GM23338 (cell line): Measurements from ENCODE around the gene DUOX1. TPM values are rescaled to one million over a fixed set of nuclear protein-coding genes. Genes with fewer than 3 reads are reported as not detected.

Experiments
- ATAC-seq: fragments of 200-7000 bp; cut with Tn5 transposase; 3 replicates; pipeline ENCODE4 v1.9.1; 2020
- DNase-seq: peaks from one replicate; pipeline ENCODE4 v3.0.0-alpha.2; 2015; ENCODE audit warnings: low spot score
- H2AFZ ChIP-seq: fragments of 200-600 bp; sonication (generic); 2 replicates; pipeline ENCODE4 v1.8.0; 2016; ENCODE audit warnings: antibody characterized with exemption, mild to moderate bottlenecking, moderate library complexity
- H3F3A ChIP-seq: fragments of 200-600 bp; sonication (generic); replicated peaks from 2 replicates; pipeline ENCODE4 v1.8.0; 2017; ENCODE audit warnings: antibody characterized with exemption, mixed run types, low read depth
- H3K27ac ChIP-seq: fragments of 200-600 bp; sonication (generic); 2 replicates; pipeline ENCODE4 v1.6.1; 2016; ENCODE audit warnings: low read depth
- H3K27me3 ChIP-seq: fragments of 200-600 bp; sonication (generic); 2 replicates; pipeline ENCODE4 v1.8.0; 2016; ENCODE audit warnings: mild to moderate bottlenecking, mixed run types, moderate library complexity; ENCODE audit not compliant: insufficient read depth
- H3K36me3 ChIP-seq: fragments of 200-600 bp; sonication (generic); 2 replicates; pipeline ENCODE4 v1.8.0; 2016; ENCODE audit warnings: mild to moderate bottlenecking; ENCODE audit not compliant: insufficient read depth
- H3K4me1 ChIP-seq: fragments of 200-600 bp; sonication (generic); 2 replicates; pipeline ENCODE4 v1.8.0; 2016; ENCODE audit warnings: mild to moderate bottlenecking, moderate library complexity; ENCODE audit not compliant: insufficient read depth
- H3K4me2 ChIP-seq: fragments of 200-600 bp; sonication (generic); 2 replicates; pipeline ENCODE4 v1.7.1; 2017; ENCODE audit warnings: mixed run types
- H3K4me3 ChIP-seq: fragments of 200-600 bp; sonication (generic); 2 replicates; pipeline ENCODE4 v1.6.1; 2016; ENCODE audit warnings: mixed run types
- H3K79me2 ChIP-seq: fragments of 200-600 bp; sonication (generic); replicated peaks from 2 replicates; pipeline ENCODE4 v1.8.0; 2017; ENCODE audit warnings: mild to moderate bottlenecking; ENCODE audit not compliant: insufficient read depth
- H3K9me2 ChIP-seq: fragments of 200-600 bp; sonication (generic); 2 replicates; pipeline ENCODE4 v1.8.0; 2017; ENCODE audit not compliant: insufficient read depth
- H4K20me1 ChIP-seq: fragments of 200-600 bp; sonication (generic); replicated peaks from 2 replicates; pipeline ENCODE4 v1.8.0; 2017; ENCODE audit warnings: mild to moderate bottlenecking; ENCODE audit not compliant: insufficient read depth
- H3K27ac Mint-ChIP-seq: 2 replicates; pipeline ENCODE4 v1.8.0; 2020; ENCODE audit warnings: inconsistent platforms, mild to moderate bottlenecking, moderate library complexity, mixed read lengths
- H3K27me3 Mint-ChIP-seq: 3 replicates; pipeline ENCODE4 v1.8.0; 2022; ENCODE audit warnings: low read depth, mild to moderate bottlenecking, moderate library complexity, mixed read lengths, inconsistent platforms; ENCODE audit not compliant: insufficient read depth, poor library complexity
- H3K36me3 Mint-ChIP-seq: 3 replicates; pipeline ENCODE4 v1.8.0; 2021; ENCODE audit warnings: low read depth, mild to moderate bottlenecking, inconsistent platforms, moderate library complexity, mixed read lengths
- H3K4me1 Mint-ChIP-seq: 3 replicates; pipeline ENCODE4 v1.8.0; 2020; ENCODE audit warnings: mild to moderate bottlenecking, inconsistent platforms, mixed read lengths
- H3K4me3 Mint-ChIP-seq: 3 replicates; pipeline ENCODE4 v1.8.0; 2021; ENCODE audit warnings: moderate library complexity, mild to moderate bottlenecking, inconsistent platforms, mixed read lengths
- H3K9me3 Mint-ChIP-seq: 3 replicates; pipeline ENCODE4 v1.8.0; 2020; ENCODE audit warnings: moderate library complexity, mild to moderate bottlenecking, inconsistent platforms, mixed read lengths
- CTCF ChIP-seq, 2 experiments: fragments of 200-600 bp in 1 of 2; sonication (generic) in 1 of 2; conservative IDR thresholded peaks; 2 replicates each; pipeline versions ENCODE4 v1.5.1 to v1.6.1; 2016 to 2017; ENCODE audit warnings: antibody characterized with exemption in 2 of 2, low read depth in 2 of 2, mild to moderate bottlenecking in 2 of 2, moderate library complexity in 1 of 2
- ETS1 ChIP-seq: IDR thresholded peaks from 2 replicates; pipeline ENCODE4 v1.6.1; 2016; ENCODE audit warnings: antibody characterized with exemption
- EZH2phosphoT487 ChIP-seq: fragments of 200-600 bp; sonication (generic); IDR thresholded peaks from one replicate; pipeline ENCODE4 v1.8.1; 2018; ENCODE audit warnings: antibody characterized with exemption; ENCODE audit not compliant: unreplicated experiment
- NANOG ChIP-seq: IDR thresholded peaks from 2 replicates; pipeline ENCODE4 v1.6.1; 2016; ENCODE audit warnings: antibody characterized with exemption, borderline replicate concordance
- POLR2AphosphoS5 ChIP-seq: IDR thresholded peaks from 2 replicates; pipeline ENCODE4 v1.6.1; 2016; ENCODE audit warnings: antibody characterized with exemption, low read depth
- REST ChIP-seq: IDR thresholded peaks from one replicate; pipeline ENCODE4 v1.6.1; 2018; ENCODE audit warnings: antibody characterized with exemption; ENCODE audit not compliant: unreplicated experiment
- STAT1 ChIP-seq: IDR thresholded peaks from one replicate; pipeline ENCODE4 v1.6.1; 2016; ENCODE audit warnings: antibody characterized with exemption; ENCODE audit not compliant: unreplicated experiment
- ZNF114 ChIP-seq: fragments of 250-450 bp; sonication (Bioruptor Pico); IDR thresholded peaks from 2 replicates; pipeline ENCODE4 v1.5.0; 2020; ENCODE audit warnings: mild to moderate bottlenecking, moderate library complexity
- ZNF331 ChIP-seq: fragments of 250-450 bp; sonication (Bioruptor Pico); IDR thresholded peaks from 2 replicates; pipeline ENCODE4 v1.5.0; 2020; ENCODE audit warnings: low read depth, mild to moderate bottlenecking, moderate library complexity
- ZNF462 ChIP-seq: fragments of 250-450 bp; sonication (Bioruptor Pico); IDR thresholded peaks from 2 replicates; pipeline ENCODE4 v1.5.0; 2020; ENCODE audit warnings: mild to moderate bottlenecking, moderate library complexity
- polyA plus RNA-seq: library from polyadenylated mRNA; unstranded; fragments of >200 nt; fragmentation: Nextera tagmentation; extraction: Ambion mirVana; gene quantifications from 2 replicates; pipeline ENCODE4 v1.2.1, GENCODE V29; 2016
- total RNA-seq: library from RNA; depleted of rRNA; stranded (reverse); fragments of >200 nt; shearing (Covaris generic); gene quantifications from 2 replicates; pipeline ENCODE4 v1.2.3, GENCODE V29; 2014

Gene DUOX1
- total and polyA plus RNA-seq, 2 experiments from 2014 or later, result 0.69 to 0.73 TPM

GRCh38 chr15:45185903-45186770 lies 56.3 kb downstream of the DUOX1 start:
- no peak overlapping the region for H2AFZ ChIP-seq
- no peaks in the 10 kb centered on the region for H3F3A ChIP-seq
- H3K27me3 ChIP-seq, result peaks cover 45% of the 10 kb centered on the region
- peaks cover 49% of the 10 kb centered on the region for H3K4me1 ChIP-seq
- Mint-ChIP-seq H3K9me3 (peaks cover 3% of the 10 kb centered on the region; the same call in 2 of the 3 replicates), H3K27me3 (peaks cover 37% of the 10 kb centered on the region), H3K27ac (no peak overlapping the region; the same call in 1 of the 2 replicates), H3K4me1 (peaks cover 58% of the 10 kb centered on the region), H3K4me3 (peak overlapping the region; percentile 95), H3K36me3 (peaks cover 3% of the 10 kb centered on the region)
- DNase-seq (no peak), ATAC-seq (no peak; the same call in 2 of the 3 replicates)
- no peak overlapping the region for H3K27ac ChIP-seq
- H3K4me3 ChIP-seq, result peak overlapping the region; percentile 86
- no peaks in the 10 kb centered on the region for H3K36me3 ChIP-seq
- peak overlapping the region; percentile 95 for H3K4me2 ChIP-seq
- peaks cover 28% of the 10 kb centered on the region for H3K79me2 ChIP-seq
- H3K9me2 ChIP-seq, result 0 out of 2 replicates have a peak, but pooled peaks cover 3% of the 10 kb centered on the region
- H4K20me1 ChIP-seq, result peaks cover 8% of the 10 kb centered on the region; the same call in 1 of the 2 replicates
- TF ChIP-seq ZNF462 (no peak), EZH2phosphoT487 (no peak), ETS1 (no peak), REST (no peak), ZNF331 (CRISPR knock-in tag) (no peak), ZNF114 (CRISPR knock-in tag) (no peak), STAT1 (no peak), POLR2AphosphoS5 (no peak), NANOG (no peak), CTCF (conservative IDR thresholded peaks at IDR 0.05; ENCODE audit: low read depth in 2 of 2) (no peak)
